H1 (cell line): ENCODE measurements around the gene TRAPPC5. TPM values are rescaled to one million over a fixed set of nuclear protein-coding genes. Genes with fewer than 3 reads are reported as not detected.

Experiments used
- CHD7 ChIP-seq: fragments of 300-600 bp; sonication (generic); IDR thresholded peaks from 2 replicates; pipeline ENCODE4 v1.7.1; 2012; ENCODE audit warnings: low read length, moderate library complexity, mild to moderate bottlenecking, inconsistent platforms; ENCODE audit not compliant: insufficient replicate concordance
- EGR1 ChIP-seq: IDR thresholded peaks from 2 replicates; pipeline ENCODE4 v1.6.1; 2011; ENCODE audit warnings: low read depth, low read length, borderline replicate concordance
- FOSL1 ChIP-seq: IDR thresholded peaks from 2 replicates; pipeline ENCODE4 v1.6.1; 2011; ENCODE audit warnings: mild to moderate bottlenecking, low read depth, low read length, moderate library complexity; ENCODE audit not compliant: insufficient read depth
- NANOG ChIP-seq: IDR thresholded peaks from 2 replicates; pipeline ENCODE4 v1.6.1; 2011; ENCODE audit warnings: low read length, low read depth, mild to moderate bottlenecking, inconsistent platforms; ENCODE audit not compliant: insufficient read depth, poor library complexity, severe bottlenecking
- RBBP5 ChIP-seq: IDR thresholded peaks from 2 replicates; pipeline ENCODE4 v1.7.1; 2012; ENCODE audit warnings: low read depth, mild to moderate bottlenecking, inconsistent platforms, low read length, moderate library complexity, borderline replicate concordance
- RNF2 ChIP-seq: fragments of 200-900, 300-1000 bp; sonication (generic); IDR thresholded peaks from 2 replicates; pipeline ENCODE4 v1.7.1; 2016; ENCODE audit warnings: borderline replicate concordance, low read depth, mild to moderate bottlenecking, antibody characterized with exemption, low read length; ENCODE audit not compliant: poor library complexity, severe bottlenecking; ENCODE audit errors: missing control alignments
- RXRA ChIP-seq: IDR thresholded peaks from 2 replicates; pipeline ENCODE4 v1.6.1; 2011; ENCODE audit warnings: low read depth, mild to moderate bottlenecking, low read length, moderate library complexity; ENCODE audit not compliant: insufficient read depth
- SIX5 ChIP-seq: IDR thresholded peaks from 2 replicates; pipeline ENCODE4 v1.6.1; 2011; ENCODE audit warnings: mild to moderate bottlenecking, low read depth, low read length
- TAF1 ChIP-seq: IDR thresholded peaks from 2 replicates; pipeline ENCODE4 v1.6.1; 2011; ENCODE audit warnings: mild to moderate bottlenecking, low read depth, low read length
- TBP ChIP-seq: IDR thresholded peaks from 2 replicates; pipeline ENCODE4 v1.6.1; 2011; ENCODE audit warnings: low read depth, low read length, improper control_type of control experiment
- polyA plus RNA-seq, 7 experiments: library from polyadenylated mRNA; depleted of rRNA in 3 of 7; stranded (reverse) in 5 of 7; unstranded in 2 of 7; fragments of >200 nt in 5 of 7; fragments of 200-250 nt in 2 of 7; gene quantifications; 1 replicate in 5 of 7; 2 replicates in 1 of 7; 4 replicates in 1 of 7; pipeline versions ENCODE4 v1.2.1 to v1.2.3, GENCODE V29; 2011 to 2013; ENCODE audit warnings: missing spikeins in 2 of 7, mixed read lengths in 2 of 7
- total RNA-seq: library from RNA; stranded (reverse); fragmentation: NEBNext Ultra II Directional; extraction: Animal tissue kit (Norgen Biotek cat#: 25700); gene quantifications from 2 replicates; pipeline ENCODE4 v1.2.1, GENCODE V29; 2021

The TRAPPC5 gene
- total and polyA plus RNA-seq, 2 of the 8 experiments (the other 6 are each of a cell fraction or from before 2014, with no cell fraction given): 109 to 120 TPM

GRCh38 chr19:7669641-7670040 is 11.0 kb upstream of the TRAPPC5 start (continued):
- TF ChIP-seq CHD7: no peak
- no peak for TF ChIP-seq TAF1
- TF ChIP-seq RBBP5: no peak
- TF ChIP-seq SIX5: no peak
- TF ChIP-seq RNF2: no peak
- no peak for TF ChIP-seq TBP
- no peak for TF ChIP-seq EGR1
- TF ChIP-seq FOSL1: no peak
- no peak for TF ChIP-seq NANOG
- TF ChIP-seq RXRA: no peak
- TF ChIP-seq, all 59 proteins: peak for 0
